Central memory CD8-positive, alpha-beta T cell (primary cell): ENCODE measurements around the gene SLC25A12.
"Not testable (repeated sequence)": the region's sequence is repeated elsewhere in the genome, so short reads cannot be mapped to it uniquely, and the experiment has no call there.

ENCODE experiments used
- ATAC-seq: fragments of 150-1000 bp; cut with Tn5 transposase; replicated peaks from 2 replicates; pipeline ENCODE4 v1.10.0; 2022; ENCODE audit warnings: mild to moderate bottlenecking, moderate FRiP score, moderate number of reproducible peaks; ENCODE audit not compliant: poor library complexity, severe bottlenecking; ENCODE audit errors: extremely low read depth
- DNase-seq, 2 donors: peaks; one replicate each; pipeline ENCODE4 v3.0.0; 2021; ENCODE audit warnings: low spot score in 2 of 2
- H3K27ac Mint-ChIP-seq: one replicate; pipeline ENCODE4 v1.8.0; 2022; ENCODE audit warnings: low read depth, mild to moderate bottlenecking, moderate library complexity, mixed read lengths
- H3K27me3 Mint-ChIP-seq: one replicate; pipeline ENCODE4 v1.8.0; 2022; ENCODE audit warnings: mixed read lengths
- H3K36me3 Mint-ChIP-seq: one replicate; pipeline ENCODE4 v1.8.0; 2022; ENCODE audit warnings: mild to moderate bottlenecking, moderate library complexity, mixed read lengths; ENCODE audit not compliant: insufficient read depth
- H3K4me1 Mint-ChIP-seq: one replicate; pipeline ENCODE4 v1.8.0; 2022; ENCODE audit warnings: mixed read lengths
- H3K4me3 Mint-ChIP-seq: one replicate; pipeline ENCODE4 v1.8.0; 2022; ENCODE audit warnings: mild to moderate bottlenecking, moderate library complexity, mixed read lengths
- H3K9me3 Mint-ChIP-seq: one replicate; pipeline ENCODE4 v1.8.0; 2022; ENCODE audit warnings: mixed read lengths

SLC25A12 gene

GRCh38 chr2:171811245-171811628, 82.8 kb downstream of the SLC25A12 start:
- H3K36me3 Mint-ChIP-seq, result peaks cover 13% of the 10 kb centered on the region
- no peak overlapping the region for H3K27ac Mint-ChIP-seq
- H3K4me3 Mint-ChIP-seq, result no peak overlapping the region
- H3K27me3 Mint-ChIP-seq, result no peaks in the 10 kb centered on the region
- DNase-seq (no peak), ATAC-seq (no peak)
- no peaks in the 10 kb centered on the region for H3K9me3 Mint-ChIP-seq
- no peaks in the 10 kb centered on the region for H3K4me1 Mint-ChIP-seq

DNA sequence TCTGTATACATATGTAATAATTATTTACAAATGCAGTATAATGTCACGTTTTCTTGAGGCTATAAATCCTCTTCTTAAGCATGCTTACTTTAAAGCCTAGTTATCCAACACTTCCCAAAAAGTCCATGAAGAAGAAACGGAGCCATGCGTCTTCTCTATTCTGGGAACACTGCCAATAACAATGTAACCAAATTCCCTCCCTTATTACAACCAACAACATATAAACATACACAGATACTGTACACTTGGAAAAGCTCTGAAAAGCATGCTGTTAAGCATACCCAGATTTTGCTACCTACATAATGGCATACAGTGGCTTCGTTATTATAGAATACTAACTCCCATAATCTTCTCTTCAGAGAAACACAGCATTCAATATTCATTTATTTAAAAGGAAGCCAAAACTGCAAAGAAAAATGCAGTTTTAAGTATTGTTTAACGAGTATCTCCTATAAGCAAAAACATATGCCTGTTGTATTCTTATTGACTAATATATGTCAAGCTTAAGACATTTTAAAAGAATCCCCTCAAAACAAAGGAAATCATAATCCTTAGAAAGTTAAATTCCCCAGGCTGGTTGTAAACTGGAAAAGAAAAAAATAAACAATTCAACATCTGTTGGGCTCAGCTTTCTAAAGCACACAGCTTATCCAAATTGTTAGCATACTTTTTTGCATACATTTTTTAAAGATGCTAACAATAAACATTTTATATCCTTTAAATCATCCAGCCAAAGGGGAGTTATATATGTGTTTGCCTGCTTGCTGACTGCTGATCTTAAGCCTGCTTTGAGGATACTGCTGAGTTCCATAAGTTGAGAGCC, 83.4 kb downstream of the SLC25A12 start:
- Mint-ChIP-seq H3K36me3 (peaks cover 13% of the 10 kb centered on the region), H3K27ac (no peak overlapping the region), H3K4me3 (no peak overlapping the region), H3K9me3 (no peaks in the 10 kb centered on the region), H3K27me3 (no peaks in the 10 kb centered on the region), H3K4me1 (no peaks in the 10 kb centered on the region)
- DNase-seq (no peak), ATAC-seq (no peak)

DNA sequence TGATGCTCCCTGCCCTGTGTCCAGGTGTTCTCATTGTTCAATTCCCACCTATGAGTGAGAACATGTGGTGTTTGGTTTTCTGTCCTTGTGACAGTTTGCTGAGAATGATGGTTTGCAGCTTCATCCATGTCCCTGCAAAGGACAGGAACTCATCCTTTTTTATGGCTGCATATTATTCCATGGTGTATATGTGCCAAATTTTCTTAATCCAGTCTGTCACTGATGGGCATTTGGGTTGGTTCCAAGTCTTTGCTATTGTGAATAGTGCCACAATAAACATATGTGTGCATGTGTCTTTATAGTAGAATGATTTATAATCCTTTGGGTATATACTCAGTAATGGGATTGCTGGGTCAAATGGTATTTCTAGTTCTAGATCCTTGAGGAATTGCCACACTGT, 85.2 kb downstream of the SLC25A12 start:
- H3K4me3 Mint-ChIP-seq, result not testable (repeated sequence)

GRCh38 chr2:171807831-171808393, 86.1 kb downstream of the SLC25A12 start:
- Mint-ChIP-seq H3K4me1 (no peaks in the 10 kb centered on the region), H3K36me3 (peaks cover 13% of the 10 kb centered on the region), H3K9me3 (no peaks in the 10 kb centered on the region), H3K27me3 (no peaks in the 10 kb centered on the region), H3K27ac (no peak overlapping the region), H3K4me3 (no peak overlapping the region)
- DNase-seq (no peak), ATAC-seq (no peak)

More for the DNA sequence above, 85.2 kb downstream of the SLC25A12 start:
- H3K4me1 Mint-ChIP-seq, DNase-seq, H3K27ac Mint-ChIP-seq, H3K27me3 Mint-ChIP-seq, H3K9me3 Mint-ChIP-seq, ATAC-seq: not testable (repeated sequence)
- H3K36me3 Mint-ChIP-seq, result peaks cover 16% of the 10 kb centered on the region

DNA sequence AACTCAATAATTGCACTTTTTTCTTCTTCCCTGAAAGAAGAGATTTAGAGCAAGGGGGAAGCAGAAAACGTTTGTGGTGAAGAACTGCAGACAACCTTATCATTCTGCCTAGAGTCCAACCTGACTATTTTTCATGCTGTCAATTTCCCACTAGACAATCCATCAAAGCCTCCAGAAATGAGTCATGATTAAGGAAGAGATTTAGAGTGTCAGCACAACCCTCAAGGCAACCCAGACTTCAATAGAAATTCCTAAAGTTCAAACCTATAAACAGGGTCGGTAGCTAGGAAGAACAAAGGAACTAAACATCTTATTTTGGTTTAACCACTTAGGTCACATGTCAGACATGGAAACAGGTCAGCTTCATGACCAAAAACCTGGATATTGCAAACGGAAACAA, 86.9 kb downstream of the SLC25A12 start:
- ATAC-seq, result no peak
- H3K9me3 Mint-ChIP-seq, result no peaks in the 10 kb centered on the region
- no peak overlapping the region for H3K27ac Mint-ChIP-seq
- DNase-seq, result no peak
- H3K4me1 Mint-ChIP-seq, result no peaks in the 10 kb centered on the region
- H3K4me3 Mint-ChIP-seq, result no peak overlapping the region
- no peaks in the 10 kb centered on the region for H3K27me3 Mint-ChIP-seq
- H3K36me3 Mint-ChIP-seq, result peaks cover 11% of the 10 kb centered on the region

DNA sequence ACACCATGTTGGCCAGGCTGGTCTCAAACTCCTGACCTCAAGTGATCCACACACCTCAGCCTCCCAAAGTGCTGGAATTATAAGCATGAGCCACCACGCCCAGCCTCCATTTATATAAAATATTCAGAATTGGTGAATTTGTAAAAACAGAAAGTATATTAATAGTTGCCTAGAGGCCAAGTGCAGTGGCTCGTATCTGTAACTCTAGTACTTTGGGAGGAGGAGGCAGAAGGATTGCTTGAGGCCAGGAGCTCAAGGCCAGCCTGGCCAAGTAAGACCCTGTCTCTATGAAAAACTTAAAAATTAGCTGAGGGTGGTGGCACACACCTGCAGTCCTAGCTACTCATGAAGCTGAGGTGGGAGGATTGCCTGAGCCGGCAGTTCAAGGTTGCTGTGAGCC, 89.6 kb downstream of the SLC25A12 start:
- H3K27ac Mint-ChIP-seq, result no peak overlapping the region
- no peak for ATAC-seq
- no peak for DNase-seq
- no peak overlapping the region for H3K4me3 Mint-ChIP-seq
- no peaks in the 10 kb centered on the region for H3K4me1 Mint-ChIP-seq
- H3K27me3 Mint-ChIP-seq, result no peaks in the 10 kb centered on the region
- no peaks in the 10 kb centered on the region for H3K9me3 Mint-ChIP-seq
- peaks cover 7% of the 10 kb centered on the region for H3K36me3 Mint-ChIP-seq

GRCh38 chr2:171803757-171804156, 90.3 kb downstream of the SLC25A12 start:
- Mint-ChIP-seq H3K4me3 (no peak overlapping the region), H3K27ac (no peak overlapping the region), H3K4me1 (no peaks in the 10 kb centered on the region), H3K9me3 (no peaks in the 10 kb centered on the region), H3K36me3 (peaks cover 3% of the 10 kb centered on the region), H3K27me3 (no peaks in the 10 kb centered on the region)
- ATAC-seq, result no peak
- no peak for DNase-seq

DNA sequence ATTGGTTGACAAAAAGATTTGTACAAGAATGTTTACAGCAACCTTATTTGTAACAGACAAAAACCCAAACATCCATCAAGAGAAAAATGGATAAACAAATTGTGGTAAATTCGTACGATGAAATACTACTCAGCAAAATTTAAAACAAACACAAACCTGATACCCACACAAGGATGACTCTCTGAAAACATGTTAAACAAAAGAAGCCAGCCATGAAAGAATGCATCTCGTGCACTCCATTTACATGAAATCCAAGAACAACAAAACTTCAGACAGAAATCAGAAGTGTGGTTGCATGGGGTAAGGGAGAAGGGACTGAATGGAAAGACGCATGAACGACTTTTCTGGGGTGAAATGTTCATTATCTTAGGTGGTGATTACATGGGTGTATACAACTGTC, 93.4 kb downstream of the SLC25A12 start:
- ATAC-seq (no peak), DNase-seq (no peak)
- Mint-ChIP-seq H3K27ac (no peak overlapping the region), H3K36me3 (peaks cover 3% of the 10 kb centered on the region), H3K27me3 (no peaks in the 10 kb centered on the region), H3K9me3 (no peaks in the 10 kb centered on the region), H3K4me3 (no peak overlapping the region), H3K4me1 (no peaks in the 10 kb centered on the region)

DNA sequence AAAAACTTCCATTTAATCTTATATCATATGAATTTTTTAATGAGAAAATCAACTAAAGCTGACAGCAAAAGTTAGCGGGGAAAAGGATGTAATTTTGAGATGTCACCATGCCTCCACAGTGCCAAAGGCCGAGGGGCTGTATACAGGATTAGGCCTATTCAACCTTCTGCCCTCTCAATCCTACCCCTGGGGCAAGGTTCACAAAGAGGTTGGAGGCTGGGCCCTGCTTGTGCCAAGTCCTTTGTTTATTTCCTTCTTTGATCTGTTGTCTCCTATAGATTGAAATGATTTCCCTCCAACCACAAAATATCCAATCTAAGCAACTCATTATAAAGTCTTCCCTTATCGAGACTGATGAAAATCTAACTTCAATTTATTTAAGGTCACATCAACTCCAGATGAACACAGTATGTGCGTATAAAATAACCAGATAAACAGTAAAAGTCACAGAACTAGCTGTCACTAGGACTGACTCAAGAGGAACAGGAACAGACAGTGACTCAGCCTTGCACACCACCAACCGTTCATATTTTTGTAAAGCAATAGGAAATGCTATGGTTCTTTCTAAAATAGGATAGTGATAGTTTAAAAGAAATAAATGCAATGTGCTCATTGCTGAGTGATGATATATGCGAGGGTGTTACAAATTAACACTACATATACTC, 95.8 kb downstream of the SLC25A12 start:
- H3K4me1 Mint-ChIP-seq, result no peaks in the 10 kb centered on the region
- no peak for DNase-seq

DNA sequence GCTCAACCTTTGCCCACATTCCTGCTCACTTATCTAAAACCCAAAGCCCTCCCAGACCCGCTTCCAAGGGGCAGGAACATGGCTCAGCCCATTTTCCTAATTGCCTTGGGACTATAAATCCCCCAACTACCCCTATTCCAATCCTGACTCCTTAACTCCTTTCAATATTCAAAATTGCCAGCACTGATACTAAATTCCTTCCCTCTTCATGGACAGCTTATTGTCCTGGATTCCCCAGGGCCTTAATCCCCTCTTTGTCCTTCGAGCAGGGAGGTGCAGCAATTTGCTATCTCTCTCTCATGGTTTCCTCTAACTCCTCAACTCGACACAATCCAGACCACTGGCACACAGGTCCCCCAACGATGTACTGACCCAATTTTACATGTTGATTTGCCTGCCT, 99.1 kb downstream of the SLC25A12 start:
- H3K27ac Mint-ChIP-seq, result peak overlapping the region; percentile 6
- peaks cover 24% of the 10 kb centered on the region for H3K36me3 Mint-ChIP-seq
- no peaks in the 10 kb centered on the region for H3K9me3 Mint-ChIP-seq
- no peaks in the 10 kb centered on the region for H3K27me3 Mint-ChIP-seq
- H3K4me1 Mint-ChIP-seq, result no peaks in the 10 kb centered on the region
- no peak overlapping the region for H3K4me3 Mint-ChIP-seq
- ATAC-seq, result no peak
- DNase-seq, result no peak

More for the DNA sequence above, 95.8 kb downstream of the SLC25A12 start:
- H3K36me3 Mint-ChIP-seq, result peaks cover 11% of the 10 kb centered on the region
- no peak overlapping the region for H3K4me3 Mint-ChIP-seq
- H3K27ac Mint-ChIP-seq, result no peak overlapping the region
- H3K9me3 Mint-ChIP-seq, result no peaks in the 10 kb centered on the region
- ATAC-seq, result no peak
- H3K27me3 Mint-ChIP-seq, result no peaks in the 10 kb centered on the region

- no peak overlapping the region for H3K27ac Mint-ChIP-seq
- peaks cover 24% of the 10 kb centered on the region for H3K36me3 Mint-ChIP-seq
- H3K4me1 Mint-ChIP-seq, result no peaks in the 10 kb centered on the region
- no peak overlapping the region for H3K4me3 Mint-ChIP-seq
- H3K9me3 Mint-ChIP-seq, result no peaks in the 10 kb centered on the region
- DNase-seq (no peak), ATAC-seq (no peak)
- H3K27me3 Mint-ChIP-seq, result no peaks in the 10 kb centered on the region
Observed at GRCh38 chr2:171793691-171794678, 100.1 kb downstream of the SLC25A12 start.

- no peak overlapping the region for H3K27ac Mint-ChIP-seq
- no peaks in the 10 kb centered on the region for H3K4me1 Mint-ChIP-seq
- DNase-seq, result no peak
- H3K9me3 Mint-ChIP-seq, result no peaks in the 10 kb centered on the region
- ATAC-seq, result no peak
- H3K36me3 Mint-ChIP-seq, result peaks cover 26% of the 10 kb centered on the region
- no peak overlapping the region for H3K4me3 Mint-ChIP-seq
- H3K27me3 Mint-ChIP-seq, result no peaks in the 10 kb centered on the region
Observed at GRCh38 chr2:171792886-171793580, 101.0 kb downstream of the SLC25A12 start.
